Liver (tissue), 9 donors: ENCODE data around the gene AGBL5. TPM values are rescaled to one million over a fixed set of nuclear protein-coding genes. Genes with fewer than 3 reads are reported as not detected.

Source experiments
- DNase-seq: peaks from one replicate; pipeline ENCODE4 v3.0.0-alpha.2; 2017; ENCODE audit warnings: low spot score
- H3K27ac ChIP-seq, 2 donors: one replicate each; pipeline ENCODE4 v1.7.0; 2013; ENCODE audit warnings: inconsistent platforms in 2 of 2, low read length in 2 of 2, control low read depth in 1 of 2, low read depth in 1 of 2, mild to moderate bottlenecking in 1 of 2
- H3K27me3 ChIP-seq, 4 donors: one replicate each; pipeline versions ENCODE4 v1.6.1 to v1.7.0; 2013; ENCODE audit warnings: low read length in 3 of 4, inconsistent platforms in 1 of 4, mild to moderate bottlenecking in 1 of 4, moderate library complexity in 1 of 4; ENCODE audit not compliant: control insufficient read depth in 4 of 4, insufficient read depth in 4 of 4
- H3K36me3 ChIP-seq, 4 donors: one replicate each; pipeline versions ENCODE4 v1.6.1 to v1.7.0; 2013; ENCODE audit warnings: low read length in 3 of 4, mild to moderate bottlenecking in 3 of 4, low read depth in 1 of 4, moderate library complexity in 1 of 4; ENCODE audit not compliant: control insufficient read depth in 4 of 4, insufficient read depth in 3 of 4
- H3K4me1 ChIP-seq, 4 donors: one replicate each; pipeline versions ENCODE4 v1.6.1 to v1.7.0; 2013; ENCODE audit warnings: low read length in 3 of 4, mild to moderate bottlenecking in 3 of 4, moderate library complexity in 1 of 4; ENCODE audit not compliant: control insufficient read depth in 4 of 4, insufficient read depth in 4 of 4
- H3K4me3 ChIP-seq, 3 donors: one replicate each; pipeline versions ENCODE4 v1.6.1 to v1.7.0; 2013; ENCODE audit warnings: low read length in 3 of 3, control low read depth in 1 of 3, low read depth in 1 of 3, mild to moderate bottlenecking in 1 of 3
- H3K9ac ChIP-seq, 2 donors: one replicate each; pipeline ENCODE4 v1.7.0; 2013; ENCODE audit warnings: low read length in 2 of 2, mild to moderate bottlenecking in 2 of 2, moderate library complexity in 2 of 2, control low read depth in 1 of 2, low read depth in 1 of 2
- H3K9me3 ChIP-seq, 4 donors: one replicate each; pipeline versions ENCODE4 v1.6.1 to v1.7.0; 2013; ENCODE audit warnings: low read length in 3 of 4; ENCODE audit not compliant: control insufficient read depth in 4 of 4
- ATF3 ChIP-seq: IDR thresholded peaks from 2 replicates; pipeline ENCODE4 v1.6.1; 2016; ENCODE audit warnings: antibody characterized with exemption
- CTCF ChIP-seq: fragments of 150-350 bp; IDR thresholded peaks from 2 replicates; pipeline ENCODE4 v1.5.1; 2017; ENCODE audit warnings: improper control_type of control experiment, low read depth, low read length; ENCODE audit not compliant: missing input control
- EGR1 ChIP-seq, 2 donors: IDR thresholded peaks; 2 replicates each; pipeline ENCODE4 v1.6.1; 2016 to 2018; ENCODE audit warnings: antibody characterized with exemption in 2 of 2, low read depth in 2 of 2
- FOXA1 ChIP-seq: IDR thresholded peaks from 2 replicates; pipeline ENCODE4 v1.6.1; 2016; ENCODE audit warnings: antibody characterized with exemption
- FOXA2 ChIP-seq: IDR thresholded peaks from 2 replicates; pipeline ENCODE4 v1.6.1; 2016; ENCODE audit warnings: antibody characterized with exemption
- GABPA ChIP-seq, 2 donors: IDR thresholded peaks in 1 of 2; conservative IDR thresholded peaks in 1 of 2; 2 replicates each; pipeline ENCODE4 v1.6.1; 2016; ENCODE audit warnings: antibody characterized with exemption in 2 of 2, mild to moderate bottlenecking in 1 of 2, moderate library complexity in 1 of 2
- HNF4A ChIP-seq, 2 donors: conservative IDR thresholded peaks; 2 replicates each; pipeline ENCODE4 v1.6.1; 2016; ENCODE audit warnings: antibody characterized with exemption in 2 of 2, mild to moderate bottlenecking in 2 of 2
- HNF4G ChIP-seq: IDR thresholded peaks from 2 replicates; pipeline ENCODE4 v1.6.1; 2016; ENCODE audit warnings: antibody characterized with exemption
- JUND ChIP-seq, 2 donors: IDR thresholded peaks; 2 replicates each; pipeline ENCODE4 v1.6.1; 2016; ENCODE audit warnings: antibody characterized with exemption in 2 of 2
- NR2F2 ChIP-seq: IDR thresholded peaks from 2 replicates; pipeline ENCODE4 v1.6.1; 2016; ENCODE audit warnings: antibody characterized with exemption
- RAD21 ChIP-seq, 2 donors: IDR thresholded peaks; 2 replicates each; pipeline ENCODE4 v1.6.1; 2016; ENCODE audit warnings: antibody characterized with exemption in 2 of 2, mild to moderate bottlenecking in 2 of 2
- REST ChIP-seq: IDR thresholded peaks from 2 replicates; pipeline ENCODE4 v1.6.1; 2016; ENCODE audit warnings: antibody characterized with exemption, mild to moderate bottlenecking
- RXRA ChIP-seq, 2 donors: IDR thresholded peaks; 2 replicates each; pipeline ENCODE4 v1.6.1; 2017 to 2018; ENCODE audit warnings: antibody characterized with exemption in 2 of 2, mild to moderate bottlenecking in 1 of 2
- SP1 ChIP-seq: IDR thresholded peaks from 2 replicates; pipeline ENCODE4 v1.6.1; 2018; ENCODE audit warnings: antibody characterized with exemption, mild to moderate bottlenecking
- TAF1 ChIP-seq: conservative IDR thresholded peaks from 2 replicates; pipeline ENCODE4 v1.6.1; 2016; ENCODE audit warnings: antibody characterized with exemption, mild to moderate bottlenecking
- YY1 ChIP-seq: IDR thresholded peaks from 2 replicates; pipeline ENCODE4 v1.6.1; 2016; ENCODE audit warnings: antibody characterized with exemption, mild to moderate bottlenecking
- ZBTB33 ChIP-seq: IDR thresholded peaks from 2 replicates; pipeline ENCODE4 v1.6.1; 2016; ENCODE audit warnings: antibody characterized with exemption
- WGBS: extraction: QIAGEN DNeasy Blood & Tissue Kit; methylation state at CpG from one replicate; pipeline ENCODE4 v1.1.7; 2013; 5-methylcytosine and 5-hydroxymethylcytosine counted together
- polyA plus RNA-seq, 2 donors: library from polyadenylated mRNA; stranded (reverse) in 1 of 2; unstranded in 1 of 2; fragments of 200-250 nt in 1 of 2; fragments of >200 nt in 1 of 2; fragmentation: Nextera tagmentation in 1 of 2; extraction: Ambion mirVana in 1 of 2; gene quantifications; one replicate each; pipeline versions ENCODE4 v1.2.1 to v1.2.3, GENCODE V29; 2013 to 2015
- total RNA-seq, 2 donors: library from RNA; depleted of rRNA; stranded (reverse); fragments of >200 nt; gene quantifications; one replicate each; pipeline ENCODE4 v1.2.3, GENCODE V29; 2014
- TF ChIP-seq, protein P1 (sequence below): IDR thresholded peaks from 2 replicates; pipeline ENCODE4 v1.6.1; 2016; ENCODE audit warnings: antibody characterized with exemption
- donor health status: healthy.
- donor health status: healthy.
- donor health status: healthy.
- donor health status: healthy.
- donor health status: healthy.

AGBL5 gene
- total and polyA plus RNA-seq, 4 donors, result 3.2 to 9.0 (median 4.8) TPM

- TF ChIP-seq SP1 (no peak), HNF4A (conservative IDR thresholded peaks at IDR 0.05) (no peak), ZBTB33 (no peak), EGR1 (IDR thresholded peaks at IDR 0.05; ENCODE audit: low read depth in 2 of 2) (no peak), FOXA1 (no peak), TAF1 (no peak), RXRA (IDR thresholded peaks at IDR 0.05) (no peak), CTCF (no peak), HNF4G (no peak), ATF3 (no peak), JUND (IDR thresholded peaks at IDR 0.05) (no peak), GABPA (IDR thresholded peaks at IDR 0.05 in 1 of 2, conservative IDR thresholded peaks at IDR 0.05 in 1 of 2) (no peak), FOXA2 (no peak), RAD21 (IDR thresholded peaks at IDR 0.05) (no peak), NR2F2 (no peak), YY1 (no peak), REST (no peak)
- TF ChIP-seq, protein P1, sequence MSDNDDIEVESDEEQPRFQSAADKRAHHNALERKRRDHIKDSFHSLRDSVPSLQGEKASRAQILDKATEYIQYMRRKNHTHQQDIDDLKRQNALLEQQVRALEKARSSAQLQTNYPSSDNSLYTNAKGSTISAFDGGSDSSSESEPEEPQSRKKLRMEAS, result no peak
- no peak for DNase-seq
- H3K36me3 ChIP-seq, result no peaks in the 10 kb centered on the region
- H3K4me3 ChIP-seq, result no peak overlapping the region
- H3K9me3 ChIP-seq, result no peaks in the 10 kb centered on the region
- H3K27me3 ChIP-seq, result no peaks in the 10 kb centered on the region
- H3K9ac ChIP-seq, result no peak overlapping the region
- H3K27ac ChIP-seq, result peak overlapping the region; percentile 22 to 80
- WGBS, result 33% methylated on average over 2 of the region's 2 CpGs
- H3K4me1 ChIP-seq, result peaks cover 17 to 36% (median 26%) of the 10 kb centered on the region in 4 donors
Observed at GRCh38 chr2:27009716-27010115, 41.8 kb upstream of the AGBL5 start.
